ENCODE measurements around the gene SNAP29.

SNAP29 gene

DNA sequence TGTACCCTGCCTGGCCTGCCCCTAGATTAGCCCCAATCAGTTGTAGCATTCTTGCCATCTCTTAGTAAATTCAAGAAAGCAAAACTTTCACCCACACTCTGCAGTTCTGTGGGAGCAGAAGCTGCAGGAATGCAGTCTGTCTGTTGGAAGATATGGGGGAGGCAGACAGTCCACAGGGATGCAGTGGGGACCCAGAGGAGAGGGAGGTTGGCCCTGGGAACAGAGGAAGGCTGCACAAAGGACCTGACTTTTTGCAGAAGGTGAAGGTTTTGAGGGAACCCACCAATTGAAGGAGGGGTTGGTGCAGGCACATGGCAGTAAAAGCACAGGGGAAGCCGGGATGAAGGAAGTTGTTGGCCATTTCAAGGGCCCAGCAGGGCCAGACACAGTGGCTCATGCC lies 16.5 kb downstream of the SNAP29 start:
- TF ChIP-seq HIC1 (tag by site-specific recombination; IDR thresholded peaks at IDR 0.05) (no peak), ZNF175 (tag by site-specific recombination; IDR thresholded peaks at IDR 0.05) (no peak), PRDM1 (tag by site-specific recombination; IDR thresholded peaks at IDR 0.05) (no peak), ZSCAN16 (tag by site-specific recombination; IDR thresholded peaks at IDR 0.05) (no peak), ZIC2 (tag by site-specific recombination; IDR thresholded peaks at IDR 0.05) (no peak), ZNF654 (tag by site-specific recombination; IDR thresholded peaks at IDR 0.05; ENCODE audit: low read depth) (no peak), ZBTB7A (tag by site-specific recombination; IDR thresholded peaks at IDR 0.05; ENCODE audit: low read depth) (no peak), ZNF670 (tag by site-specific recombination; IDR thresholded peaks at IDR 0.05; ENCODE audit: low read depth) (no peak), ZNF16 (tag by site-specific recombination; IDR thresholded peaks at IDR 0.05; ENCODE audit: low read depth) (no peak), ZNF274 (IDR thresholded peaks at IDR 0.05; ENCODE audit: low read length) (no peak), ZNF274 (tag by site-specific recombination; IDR thresholded peaks at IDR 0.05; ENCODE audit: borderline replicate concordance) (no peak), ZBTB48 (tag by site-specific recombination; IDR thresholded peaks at IDR 0.05) (no peak), ZNF48 (tag by site-specific recombination; IDR thresholded peaks at IDR 0.05) (no peak), REPIN1 (tag by site-specific recombination; IDR thresholded peaks at IDR 0.05; ENCODE audit: low read depth) (no peak)
- H3K4me3 ChIP-seq (ENCODE audit: low read depth, low read length) = no peak overlapping the region
- ChIA-PET CTCF (interaction anchor here (0.5 to 4.5 kb wide), 4 partner anchors 10 to 135 kb away, joined by 4 to 25 read pairs (median 4); no protein-coding TSS in a partner anchor), POLR2A (no interaction called here)
- no peaks in the 10 kb centered on the region for H3K4me1 ChIP-seq (ENCODE audit: control insufficient read depth, insufficient read depth, low read length)
- no peaks in the 10 kb centered on the region for H3K9me3 ChIP-seq (ENCODE audit: control insufficient read depth, insufficient read depth, low read depth, low read length)
- H3K27ac ChIP-seq (ENCODE audit: extremely low read depth, low read depth, low read length) = no peak overlapping the region
- peaks cover 5 to 52% of the 10 kb centered on the region in 2 experiments; a peak in 2 of 3 replicates for H3K36me3 ChIP-seq (ENCODE audit: control insufficient read depth in 2 of 2, insufficient read depth in 1 of 2, low read length in 2 of 2)

DNA sequence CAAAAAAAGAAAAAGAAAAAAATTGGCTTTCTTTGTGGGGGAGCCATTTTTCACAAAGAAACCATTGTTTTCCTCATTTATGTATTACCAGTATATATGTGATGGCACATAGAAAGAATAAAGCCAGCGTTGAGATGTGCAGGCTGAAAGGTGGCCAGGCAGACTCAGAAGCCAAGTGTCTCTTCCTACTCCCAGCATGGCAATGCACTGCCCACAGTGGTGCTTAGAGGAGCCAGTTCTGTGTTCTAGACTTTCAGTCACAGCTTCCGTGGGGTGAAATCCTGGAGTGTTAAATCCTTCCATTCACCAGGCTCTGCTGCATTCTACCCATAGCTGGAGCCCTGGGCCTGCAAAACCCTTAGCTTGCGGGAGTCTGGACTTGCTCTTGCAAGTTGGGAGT lies 18.9 kb downstream of the SNAP29 start:
- no peak for TF ChIP-seq GLIS1 (tag by site-specific recombination; IDR thresholded peaks at IDR 0.05)
- TF ChIP-seq ZNF510 (tag by site-specific recombination; IDR thresholded peaks at IDR 0.05; ENCODE audit: insufficient replicate concordance) = no peak
- TF ChIP-seq, protein P1, sequence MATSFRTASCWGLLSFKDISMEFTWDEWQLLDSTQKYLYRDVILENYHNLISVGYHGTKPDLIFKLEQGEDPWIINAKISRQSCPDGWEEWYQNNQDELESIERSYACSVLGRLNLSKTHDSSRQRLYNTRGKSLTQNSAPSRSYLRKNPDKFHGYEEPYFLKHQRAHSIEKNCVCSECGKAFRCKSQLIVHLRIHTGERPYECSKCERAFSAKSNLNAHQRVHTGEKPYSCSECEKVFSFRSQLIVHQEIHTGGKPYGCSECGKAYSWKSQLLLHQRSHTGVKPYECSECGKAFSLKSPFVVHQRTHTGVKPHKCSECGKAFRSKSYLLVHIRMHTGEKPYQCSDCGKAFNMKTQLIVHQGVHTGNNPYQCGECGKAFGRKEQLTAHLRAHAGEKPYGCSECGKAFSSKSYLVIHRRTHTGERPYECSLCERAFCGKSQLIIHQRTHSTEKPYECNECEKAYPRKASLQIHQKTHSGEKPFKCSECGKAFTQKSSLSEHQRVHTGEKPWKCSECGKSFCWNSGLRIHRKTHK (tag by site-specific recombination; IDR thresholded peaks at IDR 0.05) = no peak
- no peak for TF ChIP-seq ZNF10 (tag by site-specific recombination; IDR thresholded peaks at IDR 0.05)
- TF ChIP-seq ZNF394 (tag by site-specific recombination; IDR thresholded peaks at IDR 0.05; ENCODE audit: borderline replicate concordance) = no peak
- TF ChIP-seq ZNF677 (tag by site-specific recombination; IDR thresholded peaks at IDR 0.05) = no peak
- TF ChIP-seq ZNF658 (tag by site-specific recombination; IDR thresholded peaks at IDR 0.05) = no peak
- TF ChIP-seq ZNF292 (tag by site-specific recombination; IDR thresholded peaks at IDR 0.05; ENCODE audit: borderline replicate concordance, low read depth) = no peak
- TF ChIP-seq BCL11B (tag by site-specific recombination; IDR thresholded peaks at IDR 0.05; ENCODE audit: low read depth) = no peak
- no peak for TF ChIP-seq ZNF169 (tag by site-specific recombination; IDR thresholded peaks at IDR 0.05)
- TF ChIP-seq ZNF623 (tag by site-specific recombination; IDR thresholded peaks at IDR 0.05) = no peak
- TF ChIP-seq ATF2 (tag by site-specific recombination; IDR thresholded peaks at IDR 0.05; ENCODE audit: low read depth) = no peak
- TF ChIP-seq SP2 (tag by site-specific recombination; IDR thresholded peaks at IDR 0.05) = no peak
- TF ChIP-seq ZBTB17 (tag by site-specific recombination; IDR thresholded peaks at IDR 0.05) = no peak
- no peak for TF ChIP-seq ZNF366 (tag by site-specific recombination; conservative IDR thresholded peaks at IDR 0.05)
- no peak for TF ChIP-seq ZNF114 (tag by site-specific recombination; IDR thresholded peaks at IDR 0.05)
- no peak for TF ChIP-seq YY2 (tag by site-specific recombination; IDR thresholded peaks at IDR 0.05)
- H3K4me3 ChIP-seq (ENCODE audit: low read depth, low read length) = no peak overlapping the region
- ChIA-PET POLR2A (interaction anchor here (0.6 to 0.9 kb wide), 2 partner anchors 14 to 19 kb away, joined by 3 to 4 read pairs; no protein-coding TSS in a partner anchor), CTCF (interaction anchor here (0.6 to 4.5 kb wide), 2 partner anchors 8 to 12 kb away, joined by 3 to 25 read pairs; no protein-coding TSS in a partner anchor)
- H3K9me3 ChIP-seq (ENCODE audit: control insufficient read depth, insufficient read depth, low read depth, low read length) = no peaks in the 10 kb centered on the region
- no peaks in the 10 kb centered on the region for H3K4me1 ChIP-seq (ENCODE audit: control insufficient read depth, insufficient read depth, low read length)
- H3K27ac ChIP-seq (ENCODE audit: extremely low read depth, low read depth, low read length) = no peak overlapping the region
- peaks cover 0 to 65% of the 10 kb centered on the region in 2 experiments; a peak in 2 of 3 replicates for H3K36me3 ChIP-seq (ENCODE audit: control insufficient read depth in 2 of 2, insufficient read depth in 1 of 2, low read length in 2 of 2)
